ENCODE measurements around the gene SPEF2. TPM values are rescaled to one million over a fixed set of nuclear protein-coding genes. Genes with fewer than 3 reads are reported as not detected.

Gene SPEF2
- total and polyA plus RNA-seq, 4 donors, result 0.42 to 4.5 (median 2.1) TPM

DNA sequence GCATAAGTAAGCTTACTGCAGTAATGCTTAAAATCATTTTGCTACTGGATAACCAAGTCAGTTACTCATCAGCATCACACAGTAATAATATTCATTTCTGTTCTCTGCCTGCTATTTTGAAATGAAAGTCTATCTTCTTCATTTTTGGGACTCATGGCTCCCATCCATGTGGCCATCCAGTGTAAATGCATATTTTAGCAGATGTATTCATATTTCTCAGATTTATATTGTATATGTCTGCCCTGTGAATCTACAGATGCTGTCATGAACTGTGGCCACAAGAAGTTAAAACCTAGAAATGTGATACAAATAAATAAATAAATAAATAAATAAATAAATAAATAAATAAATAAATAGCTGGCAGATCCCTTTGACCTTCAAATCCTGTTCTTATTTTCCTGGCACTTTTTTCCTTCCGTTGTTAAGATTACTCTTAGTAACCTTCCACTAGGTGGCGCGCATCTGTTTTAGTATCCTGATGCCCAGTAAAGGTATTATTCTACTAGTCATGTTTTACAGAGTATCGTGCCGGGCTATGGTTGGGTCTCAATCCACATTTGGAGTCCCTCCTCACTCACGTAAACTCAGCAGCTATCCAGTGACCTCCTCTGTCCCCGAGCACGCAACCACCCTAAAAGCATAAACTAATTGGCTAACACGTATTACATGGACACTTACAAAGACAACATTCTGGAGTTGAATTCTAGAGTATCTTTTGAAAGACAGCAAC is 159.9 kb downstream of the SPEF2 start:
- Histone ChIP-seq H3K27ac (ENCODE audit: low read depth in 1 of 2, low read length in 2 of 2) (no peak overlapping the region), H3K4me1 (ENCODE audit: control insufficient read depth in 4 of 4, insufficient read depth in 4 of 4, low read length in 3 of 4) (no peaks in the 10 kb centered on the region), H3K9ac (ENCODE audit: low read depth in 1 of 2, low read length in 2 of 2) (no peak overlapping the region), H3K27me3 (ENCODE audit: control insufficient read depth in 4 of 4, insufficient read depth in 4 of 4, low read length in 3 of 4) (no peaks in the 10 kb centered on the region), H3K9me3 (ENCODE audit: control insufficient read depth in 4 of 4, low read length in 3 of 4) (no peaks in the 10 kb centered on the region), H3K36me3 (ENCODE audit: control insufficient read depth in 4 of 4, insufficient read depth in 3 of 4, low read depth in 1 of 4, low read length in 3 of 4) (no peaks in the 10 kb centered on the region), H3K4me3 (ENCODE audit: low read depth in 1 of 3, low read length in 3 of 3) (no peak overlapping the region)
- peak; percentile 49 for DNase-seq (ENCODE audit: low spot score)
- 32% methylated on average over 9 of the region's 9 CpGs for WGBS
- TF ChIP-seq, protein P1, sequence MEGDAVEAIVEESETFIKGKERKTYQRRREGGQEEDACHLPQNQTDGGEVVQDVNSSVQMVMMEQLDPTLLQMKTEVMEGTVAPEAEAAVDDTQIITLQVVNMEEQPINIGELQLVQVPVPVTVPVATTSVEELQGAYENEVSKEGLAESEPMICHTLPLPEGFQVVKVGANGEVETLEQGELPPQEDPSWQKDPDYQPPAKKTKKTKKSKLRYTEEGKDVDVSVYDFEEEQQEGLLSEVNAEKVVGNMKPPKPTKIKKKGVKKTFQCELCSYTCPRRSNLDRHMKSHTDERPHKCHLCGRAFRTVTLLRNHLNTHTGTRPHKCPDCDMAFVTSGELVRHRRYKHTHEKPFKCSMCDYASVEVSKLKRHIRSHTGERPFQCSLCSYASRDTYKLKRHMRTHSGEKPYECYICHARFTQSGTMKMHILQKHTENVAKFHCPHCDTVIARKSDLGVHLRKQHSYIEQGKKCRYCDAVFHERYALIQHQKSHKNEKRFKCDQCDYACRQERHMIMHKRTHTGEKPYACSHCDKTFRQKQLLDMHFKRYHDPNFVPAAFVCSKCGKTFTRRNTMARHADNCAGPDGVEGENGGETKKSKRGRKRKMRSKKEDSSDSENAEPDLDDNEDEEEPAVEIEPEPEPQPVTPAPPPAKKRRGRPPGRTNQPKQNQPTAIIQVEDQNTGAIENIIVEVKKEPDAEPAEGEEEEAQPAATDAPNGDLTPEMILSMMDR (IDR thresholded peaks at IDR 0.05; ENCODE audit: low read depth, low read length, missing input control), result peak; percentile 51
- TF ChIP-seq RAD21 (IDR thresholded peaks at IDR 0.05), result peak; percentile 75 to 83
- TF ChIP-seq, protein P2, sequence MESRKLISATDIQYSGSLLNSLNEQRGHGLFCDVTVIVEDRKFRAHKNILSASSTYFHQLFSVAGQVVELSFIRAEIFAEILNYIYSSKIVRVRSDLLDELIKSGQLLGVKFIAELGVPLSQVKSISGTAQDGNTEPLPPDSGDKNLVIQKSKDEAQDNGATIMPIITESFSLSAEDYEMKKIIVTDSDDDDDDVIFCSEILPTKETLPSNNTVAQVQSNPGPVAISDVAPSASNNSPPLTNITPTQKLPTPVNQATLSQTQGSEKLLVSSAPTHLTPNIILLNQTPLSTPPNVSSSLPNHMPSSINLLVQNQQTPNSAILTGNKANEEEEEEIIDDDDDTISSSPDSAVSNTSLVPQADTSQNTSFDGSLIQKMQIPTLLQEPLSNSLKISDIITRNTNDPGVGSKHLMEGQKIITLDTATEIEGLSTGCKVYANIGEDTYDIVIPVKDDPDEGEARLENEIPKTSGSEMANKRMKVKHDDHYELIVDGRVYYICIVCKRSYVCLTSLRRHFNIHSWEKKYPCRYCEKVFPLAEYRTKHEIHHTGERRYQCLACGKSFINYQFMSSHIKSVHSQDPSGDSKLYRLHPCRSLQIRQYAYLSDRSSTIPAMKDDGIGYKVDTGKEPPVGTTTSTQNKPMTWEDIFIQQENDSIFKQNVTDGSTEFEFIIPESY (IDR thresholded peaks at IDR 0.05), result no peak

DNA sequence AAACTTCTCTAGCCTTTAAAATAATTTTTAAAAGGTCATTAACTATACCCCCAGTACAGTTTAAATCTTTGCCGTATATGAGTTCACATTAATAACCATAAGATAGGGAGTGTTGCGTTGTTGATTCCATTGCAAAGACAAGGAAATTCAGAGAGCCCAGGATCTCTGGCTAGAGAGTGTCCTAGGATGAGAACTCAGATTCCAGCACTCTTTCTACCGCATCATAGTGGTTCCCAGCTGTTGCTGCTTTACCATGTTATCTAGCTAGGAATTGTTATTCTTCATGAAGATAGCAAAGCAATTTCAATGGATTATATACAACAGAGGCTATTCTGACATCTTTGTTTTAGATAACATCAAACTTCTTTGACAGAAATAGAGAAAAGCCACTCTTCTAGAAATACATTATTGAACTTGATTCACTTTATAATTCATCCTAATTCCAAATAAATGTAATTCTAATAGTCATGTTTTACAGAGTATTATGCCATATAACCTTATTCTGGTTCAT is 160.7 kb downstream of the SPEF2 start:
- H3K4me1 ChIP-seq (ENCODE audit: control insufficient read depth in 4 of 4, insufficient read depth in 4 of 4, low read length in 3 of 4), result no peaks in the 10 kb centered on the region
- no peaks in the 10 kb centered on the region for H3K27me3 ChIP-seq (ENCODE audit: control insufficient read depth in 4 of 4, insufficient read depth in 4 of 4, low read length in 3 of 4)
- 96% methylated on average over 3 of the region's 3 CpGs for WGBS
- no peak overlapping the region for H3K9ac ChIP-seq (ENCODE audit: low read depth in 1 of 2, low read length in 2 of 2)
- DNase-seq (ENCODE audit: low spot score), result no peak
- no peak overlapping the region for H3K4me3 ChIP-seq (ENCODE audit: low read depth in 1 of 3, low read length in 3 of 3)
- H3K36me3 ChIP-seq (ENCODE audit: control insufficient read depth in 4 of 4, insufficient read depth in 3 of 4, low read depth in 1 of 4, low read length in 3 of 4), result no peaks in the 10 kb centered on the region
- no peak overlapping the region for H3K27ac ChIP-seq (ENCODE audit: low read depth in 1 of 2, low read length in 2 of 2)
- no peaks in the 10 kb centered on the region for H3K9me3 ChIP-seq (ENCODE audit: control insufficient read depth in 4 of 4, low read length in 3 of 4)
- TF ChIP-seq GABPA (IDR thresholded peaks at IDR 0.05 in 1 of 2, conservative IDR thresholded peaks at IDR 0.05 in 1 of 2) (no peak), TAF1 (conservative IDR thresholded peaks at IDR 0.05) (no peak), JUND (IDR thresholded peaks at IDR 0.05) (no peak), HNF4A (conservative IDR thresholded peaks at IDR 0.05) (no peak), FOXA1 (IDR thresholded peaks at IDR 0.05) (no peak), HNF4G (IDR thresholded peaks at IDR 0.05) (no peak), NR2F2 (IDR thresholded peaks at IDR 0.05) (no peak)
- TF ChIP-seq, protein P1 (IDR thresholded peaks at IDR 0.05; ENCODE audit: low read depth, low read length, missing input control), result no peak
- TF ChIP-seq, protein P3, sequence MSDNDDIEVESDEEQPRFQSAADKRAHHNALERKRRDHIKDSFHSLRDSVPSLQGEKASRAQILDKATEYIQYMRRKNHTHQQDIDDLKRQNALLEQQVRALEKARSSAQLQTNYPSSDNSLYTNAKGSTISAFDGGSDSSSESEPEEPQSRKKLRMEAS (IDR thresholded peaks at IDR 0.05), result no peak
- TF ChIP-seq, protein P4, sequence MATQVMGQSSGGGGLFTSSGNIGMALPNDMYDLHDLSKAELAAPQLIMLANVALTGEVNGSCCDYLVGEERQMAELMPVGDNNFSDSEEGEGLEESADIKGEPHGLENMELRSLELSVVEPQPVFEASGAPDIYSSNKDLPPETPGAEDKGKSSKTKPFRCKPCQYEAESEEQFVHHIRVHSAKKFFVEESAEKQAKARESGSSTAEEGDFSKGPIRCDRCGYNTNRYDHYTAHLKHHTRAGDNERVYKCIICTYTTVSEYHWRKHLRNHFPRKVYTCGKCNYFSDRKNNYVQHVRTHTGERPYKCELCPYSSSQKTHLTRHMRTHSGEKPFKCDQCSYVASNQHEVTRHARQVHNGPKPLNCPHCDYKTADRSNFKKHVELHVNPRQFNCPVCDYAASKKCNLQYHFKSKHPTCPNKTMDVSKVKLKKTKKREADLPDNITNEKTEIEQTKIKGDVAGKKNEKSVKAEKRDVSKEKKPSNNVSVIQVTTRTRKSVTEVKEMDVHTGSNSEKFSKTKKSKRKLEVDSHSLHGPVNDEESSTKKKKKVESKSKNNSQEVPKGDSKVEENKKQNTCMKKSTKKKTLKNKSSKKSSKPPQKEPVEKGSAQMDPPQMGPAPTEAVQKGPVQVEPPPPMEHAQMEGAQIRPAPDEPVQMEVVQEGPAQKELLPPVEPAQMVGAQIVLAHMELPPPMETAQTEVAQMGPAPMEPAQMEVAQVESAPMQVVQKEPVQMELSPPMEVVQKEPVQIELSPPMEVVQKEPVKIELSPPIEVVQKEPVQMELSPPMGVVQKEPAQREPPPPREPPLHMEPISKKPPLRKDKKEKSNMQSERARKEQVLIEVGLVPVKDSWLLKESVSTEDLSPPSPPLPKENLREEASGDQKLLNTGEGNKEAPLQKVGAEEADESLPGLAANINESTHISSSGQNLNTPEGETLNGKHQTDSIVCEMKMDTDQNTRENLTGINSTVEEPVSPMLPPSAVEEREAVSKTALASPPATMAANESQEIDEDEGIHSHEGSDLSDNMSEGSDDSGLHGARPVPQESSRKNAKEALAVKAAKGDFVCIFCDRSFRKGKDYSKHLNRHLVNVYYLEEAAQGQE (IDR thresholded peaks at IDR 0.05), result no peak

All from liver (tissue), 9 donors.